ENCODE results near the gene SERPINA5. TPM values are rescaled to one million over a fixed set of nuclear protein-coding genes. Genes with fewer than 3 reads are reported as not detected.

The SERPINA5 gene
- total and polyA plus RNA-seq, 10 of the 15 experiments (the other 5 are each of a cell fraction or from before 2014, with no cell fraction given): 0.90 TPM; not detected in 9

DNA sequence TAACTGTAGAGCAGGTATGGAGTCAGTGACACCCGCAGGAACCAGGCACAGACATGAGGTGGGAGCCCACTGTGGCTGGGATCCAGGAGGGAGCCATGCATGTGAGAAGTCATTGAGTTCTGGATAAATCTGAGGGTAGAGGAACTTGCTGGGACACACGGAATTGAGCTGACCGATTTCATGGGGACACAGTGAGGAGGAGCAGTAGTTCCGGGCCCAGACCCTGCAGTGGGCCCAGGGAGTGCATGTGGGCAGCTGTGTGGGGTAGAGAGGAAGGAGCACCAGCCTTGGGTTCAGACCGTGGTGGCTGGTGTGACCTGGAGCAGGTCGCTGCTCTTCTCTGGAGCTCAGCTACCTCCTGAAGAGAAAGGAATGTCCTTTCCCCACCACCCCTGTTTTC is 39.4 kb downstream of the SERPINA5 start:
- Histone ChIP-seq H3K4me1 (ENCODE audit: control insufficient read depth, insufficient read depth, low read length) (no peaks in the 10 kb centered on the region), H3K27ac (ENCODE audit: control insufficient read depth, insufficient read depth) (no peak overlapping the region), H3K27me3 (replicated peaks in 1 of 2; ENCODE audit: control insufficient read depth in 2 of 2, insufficient read depth in 2 of 2, low read length in 1 of 2) (peaks cover 0 to 2% of the 10 kb centered on the region in 2 experiments; a peak in 1 of 4 replicates), H3K9ac (ENCODE audit: control insufficient read depth, insufficient read depth, low read length) (no peak overlapping the region), H2AFZ (ENCODE audit: control insufficient read depth, low read depth, low read length) (no peak overlapping the region), H3K4me3 (no peak overlapping the region), H4K20me1 (ENCODE audit: control insufficient read depth, insufficient read depth) (no peaks in the 10 kb centered on the region), H3K4me2 (ENCODE audit: control insufficient read depth, insufficient read depth) (no peak overlapping the region), H3K79me2 (ENCODE audit: control insufficient read depth, insufficient read depth, low read length) (no peaks in the 10 kb centered on the region), H3K9me3 (replicated peaks; ENCODE audit: control insufficient read depth, insufficient read depth, low read length) (peaks cover 7% of the 10 kb centered on the region; the same call in 2 of the 3 replicates), H3K36me3 (ENCODE audit: control insufficient read depth in 2 of 2, insufficient read depth in 2 of 2, low read length in 1 of 2) (no peaks in the 10 kb centered on the region)
- TF ChIP-seq NRF1 (conservative IDR thresholded peaks at IDR 0.05; ENCODE audit: low read depth, low read length) (no peak), BHLHE40 (IDR thresholded peaks at IDR 0.05; ENCODE audit: borderline replicate concordance in 1 of 2, low read depth in 2 of 2, low read length in 1 of 2) (no peak), SUZ12 (IDR thresholded peaks at IDR 0.05; ENCODE audit: unreplicated experiment) (no peak), STAT3 (IDR thresholded peaks at IDR 0.05; ENCODE audit: low read depth, low read length) (no peak), NFYA (IDR thresholded peaks at IDR 0.05; ENCODE audit: borderline replicate concordance, low read depth, low read length) (no peak), NR2C2 (IDR thresholded peaks at IDR 0.05; ENCODE audit: borderline replicate concordance, control insufficient read depth, insufficient read length, low read depth) (no peak), CREB1 (IDR thresholded peaks at IDR 0.05; ENCODE audit: low read depth) (no peak), NFYB (IDR thresholded peaks at IDR 0.05; ENCODE audit: insufficient read depth, low read depth, low read length) (no peak), TAF1 (IDR thresholded peaks at IDR 0.05; ENCODE audit: borderline replicate concordance, low read depth, low read length) (no peak), SIX5 (IDR thresholded peaks at IDR 0.05; ENCODE audit: low read depth, low read length, severe bottlenecking) (no peak), BACH1 (IDR thresholded peaks at IDR 0.05; ENCODE audit: borderline replicate concordance) (no peak), WRNIP1 (IDR thresholded peaks at IDR 0.05; ENCODE audit: borderline replicate concordance, low read depth, low read length) (no peak)
- TF ChIP-seq, protein P1, sequence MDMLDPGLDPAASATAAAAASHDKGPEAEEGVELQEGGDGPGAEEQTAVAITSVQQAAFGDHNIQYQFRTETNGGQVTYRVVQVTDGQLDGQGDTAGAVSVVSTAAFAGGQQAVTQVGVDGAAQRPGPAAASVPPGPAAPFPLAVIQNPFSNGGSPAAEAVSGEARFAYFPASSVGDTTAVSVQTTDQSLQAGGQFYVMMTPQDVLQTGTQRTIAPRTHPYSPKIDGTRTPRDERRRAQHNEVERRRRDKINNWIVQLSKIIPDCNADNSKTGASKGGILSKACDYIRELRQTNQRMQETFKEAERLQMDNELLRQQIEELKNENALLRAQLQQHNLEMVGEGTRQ (IDR thresholded peaks at IDR 0.05; ENCODE audit: borderline replicate concordance, low read depth, low read length): no peak
- TF ChIP-seq, protein P2, sequence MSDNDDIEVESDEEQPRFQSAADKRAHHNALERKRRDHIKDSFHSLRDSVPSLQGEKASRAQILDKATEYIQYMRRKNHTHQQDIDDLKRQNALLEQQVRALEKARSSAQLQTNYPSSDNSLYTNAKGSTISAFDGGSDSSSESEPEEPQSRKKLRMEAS (IDR thresholded peaks at IDR 0.05; ENCODE audit: low read depth, low read length): no peak
- TF ChIP-seq, protein P3, sequence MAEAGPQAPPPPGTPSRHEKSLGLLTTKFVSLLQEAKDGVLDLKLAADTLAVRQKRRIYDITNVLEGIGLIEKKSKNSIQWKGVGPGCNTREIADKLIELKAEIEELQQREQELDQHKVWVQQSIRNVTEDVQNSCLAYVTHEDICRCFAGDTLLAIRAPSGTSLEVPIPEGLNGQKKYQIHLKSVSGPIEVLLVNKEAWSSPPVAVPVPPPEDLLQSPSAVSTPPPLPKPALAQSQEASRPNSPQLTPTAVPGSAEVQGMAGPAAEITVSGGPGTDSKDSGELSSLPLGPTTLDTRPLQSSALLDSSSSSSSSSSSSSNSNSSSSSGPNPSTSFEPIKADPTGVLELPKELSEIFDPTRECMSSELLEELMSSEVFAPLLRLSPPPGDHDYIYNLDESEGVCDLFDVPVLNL (IDR thresholded peaks at IDR 0.05; ENCODE audit: low read depth, low read length): no peak
- ChIA-PET POLR2A (no interaction called here), CTCF (no interaction called here), RAD21 (ENCODE audit: unreplicated experiment) (no interaction called here), SMC1A (ENCODE audit: uncharacterized antibody, unreplicated experiment) (no interaction called here)
- DNase-seq (ENCODE audit: low read depth, low spot score) (no peak), ATAC-seq (no peak), FAIRE-seq (no peak)
- in situ Hi-C loops (cut with MboI) (no loop called here), intact Hi-C loops (cut with micrococcal nuclease; ENCODE audit: unreplicated experiment) (no loop called here)
- no TSS peak for BruUV-seq (replicated peaks)
- 10% methylated on average over 6 of the region's 6 CpGs for WGBS (ENCODE audit: insufficient coverage, insufficient replicate concordance, low lambda C conversion rate, missing lambda C conversion rate)
